ENCODE results near the gene GPR152. TPM values are rescaled to one million over a fixed set of nuclear protein-coding genes. Genes with fewer than 3 reads are reported as not detected.

The GPR152 gene
- total RNA-seq, 1 donor from 2014 or later: not detected

- DNase-seq (ENCODE audit: low read depth): no peak
- TF ChIP-seq EZH2 (IDR thresholded peaks at IDR 0.05; ENCODE audit: insufficient read depth, low read length) (no peak), CTCF (IDR thresholded peaks at IDR 0.05; ENCODE audit: insufficient read depth, low read depth, low read length) (no peak)
- H4K20me1 ChIP-seq (ENCODE audit: insufficient read depth, low read length): no peaks in the 10 kb centered on the region
- H3K9ac ChIP-seq (ENCODE audit: low read length): no peak overlapping the region
- H3K79me2 ChIP-seq (ENCODE audit: insufficient read depth, low read length): peaks cover 9% of the 10 kb centered on the region
- Mint-ChIP-seq H3K9me3 (ENCODE audit: unreplicated experiment) (no peaks in the 10 kb centered on the region), H3K4me3 (ENCODE audit: unreplicated experiment) (peak overlapping the region; percentile 77), H3K4me1 (ENCODE audit: low read depth, unreplicated experiment) (peaks cover 4% of the 10 kb centered on the region), H3K27me3 (ENCODE audit: low read depth, unreplicated experiment) (no peaks in the 10 kb centered on the region), H3K27ac (ENCODE audit: unreplicated experiment) (peak overlapping the region; percentile 18), H3K36me3 (ENCODE audit: low read depth, unreplicated experiment) (peaks cover 5% of the 10 kb centered on the region)
- FAIRE-seq: no peak
- peaks cover 2% of the 10 kb centered on the region for H3K27me3 ChIP-seq (ENCODE audit: insufficient read depth, low read length)
- H2AFZ ChIP-seq (ENCODE audit: low read depth, low read length): peak overlapping the region; percentile 72
- peak overlapping the region; percentile 94 for H3K4me2 ChIP-seq (ENCODE audit: low read length)
- H3K9me3 ChIP-seq (ENCODE audit: insufficient read depth, low read depth, low read length): no peaks in the 10 kb centered on the region
- peaks cover 16% of the 10 kb centered on the region for H3K4me1 ChIP-seq (ENCODE audit: insufficient read depth, low read length)
- no peaks in the 10 kb centered on the region for H3K36me3 ChIP-seq (ENCODE audit: insufficient read depth, low read length)
- H3K4me3 ChIP-seq (ENCODE audit: insufficient read depth, low read depth, low read length): peak overlapping the region; percentile 34
- no peak overlapping the region for H3K27ac ChIP-seq (ENCODE audit: low read depth, low read length)
Observed at GRCh38 chr11:67463680-67464410, 11.3 kb upstream of the GPR152 start.

GRCh38 chr11:67463186-67463585 is 10.7 kb upstream of the GPR152 start:
- Histone ChIP-seq H3K36me3 (ENCODE audit: insufficient read depth, low read length) (no peaks in the 10 kb centered on the region), H3K4me3 (ENCODE audit: insufficient read depth, low read depth, low read length) (no peak overlapping the region), H3K4me2 (ENCODE audit: low read length) (no peak overlapping the region), H3K79me2 (ENCODE audit: insufficient read depth, low read length) (peaks cover 4% of the 10 kb centered on the region), H3K27ac (ENCODE audit: low read depth, low read length) (no peak overlapping the region), H4K20me1 (ENCODE audit: insufficient read depth, low read length) (no peaks in the 10 kb centered on the region), H3K4me1 (ENCODE audit: insufficient read depth, low read length) (peaks cover 11% of the 10 kb centered on the region), H3K9ac (ENCODE audit: low read length) (no peak overlapping the region), H3K9me3 (ENCODE audit: insufficient read depth, low read depth, low read length) (no peaks in the 10 kb centered on the region), H3K27me3 (ENCODE audit: insufficient read depth, low read length) (peaks cover 2% of the 10 kb centered on the region), H2AFZ (ENCODE audit: low read depth, low read length) (no peak overlapping the region)
- no peak for TF ChIP-seq EZH2 (IDR thresholded peaks at IDR 0.05; ENCODE audit: insufficient read depth, low read length)
- Mint-ChIP-seq H3K27ac (ENCODE audit: unreplicated experiment) (no peak overlapping the region), H3K36me3 (ENCODE audit: low read depth, unreplicated experiment) (peaks cover 5% of the 10 kb centered on the region), H3K4me3 (ENCODE audit: unreplicated experiment) (no peak overlapping the region), H3K4me1 (ENCODE audit: low read depth, unreplicated experiment) (peaks cover 4% of the 10 kb centered on the region), H3K27me3 (ENCODE audit: low read depth, unreplicated experiment) (peaks cover 1% of the 10 kb centered on the region), H3K9me3 (ENCODE audit: unreplicated experiment) (no peaks in the 10 kb centered on the region)
- no peak for FAIRE-seq
- DNase-seq (ENCODE audit: low read depth): no peak

- Histone ChIP-seq H3K79me2 (ENCODE audit: insufficient read depth, low read length) (no peaks in the 10 kb centered on the region), H3K4me2 (ENCODE audit: low read length) (no peak overlapping the region), H3K36me3 (ENCODE audit: insufficient read depth, low read length) (no peaks in the 10 kb centered on the region), H2AFZ (ENCODE audit: low read depth, low read length) (no peak overlapping the region), H3K4me1 (ENCODE audit: insufficient read depth, low read length) (no peaks in the 10 kb centered on the region), H3K27me3 (ENCODE audit: insufficient read depth, low read length) (peaks cover 2% of the 10 kb centered on the region), H3K27ac (ENCODE audit: low read depth, low read length) (no peak overlapping the region), H3K9me3 (ENCODE audit: insufficient read depth, low read depth, low read length) (no peaks in the 10 kb centered on the region), H4K20me1 (ENCODE audit: insufficient read depth, low read length) (no peaks in the 10 kb centered on the region), H3K9ac (ENCODE audit: low read length) (no peak overlapping the region), H3K4me3 (ENCODE audit: insufficient read depth, low read depth, low read length) (no peak overlapping the region)
- TF ChIP-seq CTCF (IDR thresholded peaks at IDR 0.05; ENCODE audit: insufficient read depth, low read depth, low read length): no peak
- TF ChIP-seq EZH2 (IDR thresholded peaks at IDR 0.05; ENCODE audit: insufficient read depth, low read length): no peak
- DNase-seq (ENCODE audit: low read depth) (no peak), FAIRE-seq (no peak)
- Mint-ChIP-seq H3K9me3 (ENCODE audit: unreplicated experiment) (no peaks in the 10 kb centered on the region), H3K36me3 (ENCODE audit: low read depth, unreplicated experiment) (peaks cover 1% of the 10 kb centered on the region), H3K27me3 (ENCODE audit: low read depth, unreplicated experiment) (peaks cover 8% of the 10 kb centered on the region), H3K4me3 (ENCODE audit: unreplicated experiment) (no peak overlapping the region), H3K4me1 (ENCODE audit: low read depth, unreplicated experiment) (no peaks in the 10 kb centered on the region), H3K27ac (ENCODE audit: unreplicated experiment) (no peak overlapping the region)
Observed at GRCh38 chr11:67458266-67458665, 5.7 kb upstream of the GPR152 start.
